Stimulated activated CD4-positive, alpha-beta T cell treated with anti-CD3 and anti-CD28 coated beads, TNF-alpha, amount 100 ng/mL, for 24 hours (primary cell): ENCODE data around the gene SLC6A3.

Source experiments
- DNase-seq, 3 experiments: peaks; one replicate each; pipeline ENCODE4 v3.0.0-alpha.2; 2020; ENCODE audit warnings: low read depth in 3 of 3

Gene SLC6A3

DNA sequence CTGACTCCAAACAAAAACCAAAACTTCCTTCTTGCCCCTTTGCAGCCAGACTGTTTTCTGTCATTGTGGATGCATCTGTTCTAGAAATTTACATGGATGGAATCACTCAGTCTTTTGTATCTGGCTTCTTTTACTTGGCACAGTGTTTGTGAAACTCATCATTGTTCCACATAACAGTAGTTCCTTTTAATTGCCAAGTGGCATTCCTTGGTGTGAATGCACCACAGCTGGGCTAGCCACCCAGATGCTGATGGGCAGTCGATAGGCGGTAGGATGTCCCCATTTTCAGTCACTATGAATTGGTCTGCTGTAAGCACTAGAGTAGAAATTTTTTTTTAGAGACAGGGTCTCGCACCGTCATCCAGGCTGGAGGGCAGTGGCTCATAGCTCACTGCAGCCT is 94.1 kb downstream of the SLC6A3 start:
- DNase-seq: no peak

GRCh38 chr5:1349246-1349645 is 96.0 kb downstream of the SLC6A3 start:
- no peak for DNase-seq

- no peak for DNase-seq
Measured at GRCh38 chr5:1348986-1349245, 96.3 kb downstream of the SLC6A3 start.

DNA sequence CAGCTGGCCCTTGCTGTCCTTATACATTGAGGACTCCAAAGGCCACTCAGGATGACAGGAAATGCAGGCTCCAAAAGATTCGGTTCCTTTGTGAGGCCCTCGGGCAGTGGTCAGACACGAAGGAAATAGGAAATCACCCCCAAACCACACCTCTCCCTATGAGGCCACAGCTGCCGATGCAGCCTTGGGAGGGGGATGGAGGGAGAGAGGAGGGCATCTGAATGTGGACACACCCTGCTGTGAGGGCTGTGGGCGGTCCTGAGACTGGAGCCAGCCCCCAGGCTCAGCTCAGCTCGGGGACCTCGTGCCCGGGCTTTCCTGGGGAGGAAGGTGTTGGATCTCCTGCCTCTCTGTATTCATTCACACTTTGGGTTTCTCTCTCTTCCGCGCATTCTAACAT is 97.7 kb downstream of the SLC6A3 start:
- DNase-seq: no peak

DNA sequence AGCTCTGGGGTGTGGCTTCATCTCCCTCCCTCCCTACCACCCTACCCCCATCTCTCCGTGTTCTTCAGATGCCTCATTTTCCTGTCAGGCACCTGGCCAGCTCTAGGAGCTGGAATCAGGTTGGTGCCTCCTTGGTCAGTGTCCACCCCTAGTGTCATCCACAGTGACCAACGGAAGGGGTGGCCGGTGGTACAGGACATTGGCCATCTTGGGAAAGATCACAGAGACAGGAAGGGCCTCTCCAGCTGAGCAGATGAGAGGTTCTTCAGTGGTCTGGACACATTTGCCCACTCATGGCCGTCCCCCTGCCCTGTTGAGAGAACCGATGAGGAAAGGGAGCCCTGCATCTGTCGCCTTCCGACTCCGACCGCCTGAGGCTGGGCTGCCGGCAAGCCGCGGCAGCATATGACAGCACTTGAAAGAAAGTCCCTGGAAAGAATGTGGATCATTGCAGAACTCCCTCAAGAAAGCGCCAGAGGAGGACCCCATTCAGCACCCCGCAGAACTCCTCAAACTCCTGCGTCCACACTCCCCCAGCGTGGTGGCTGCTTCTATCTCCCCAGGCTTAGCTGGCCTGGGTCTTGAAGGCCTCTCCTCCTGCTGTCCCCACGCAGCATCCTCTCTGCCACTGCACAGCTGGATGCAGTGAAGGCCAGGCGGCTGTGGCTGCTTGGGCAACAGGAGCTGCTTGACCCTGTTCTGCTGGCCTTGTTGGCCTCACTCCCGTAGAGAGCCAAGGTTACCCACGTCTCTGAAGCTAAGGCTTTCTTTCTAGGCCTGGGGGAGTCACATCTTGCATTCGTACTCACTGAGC is 98.4 kb downstream of the SLC6A3 start:
- no peak for DNase-seq

DNA sequence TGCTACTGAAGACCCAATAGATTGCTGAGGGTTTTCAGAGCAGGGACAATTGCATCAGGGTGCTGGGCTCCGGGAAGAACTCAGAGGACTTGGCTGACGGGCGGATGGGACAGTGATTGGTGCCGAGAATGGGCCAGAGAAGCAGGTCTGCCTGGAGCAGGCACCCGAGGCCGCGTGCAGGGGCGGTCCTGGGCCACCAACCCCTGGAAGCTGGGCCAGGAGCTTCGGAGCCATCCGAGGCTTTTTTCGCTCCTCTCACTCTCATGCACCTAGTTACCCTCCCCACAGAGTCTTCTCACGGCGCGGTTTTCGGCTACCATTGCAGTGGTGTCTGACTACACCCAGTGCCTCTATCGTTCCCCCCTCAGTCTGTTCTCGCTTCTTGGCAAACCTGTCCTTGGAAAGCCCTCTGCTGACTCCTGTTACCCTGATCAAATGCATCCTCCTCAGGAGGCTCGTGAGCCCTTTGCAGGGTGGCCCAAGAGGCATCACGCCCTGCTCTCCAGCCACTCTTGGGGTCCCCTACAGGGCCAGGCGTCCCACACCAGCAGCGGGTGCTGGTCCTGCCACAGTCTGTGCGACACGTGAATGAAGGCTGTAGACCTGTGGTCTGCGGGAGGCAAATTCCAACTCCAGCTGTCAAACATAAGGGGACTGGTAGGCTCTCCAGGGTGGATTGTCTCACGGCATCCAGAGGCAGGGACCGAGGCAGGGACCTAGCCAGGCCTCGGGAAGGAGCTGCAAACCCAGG is 99.2 kb downstream of the SLC6A3 start:
- DNase-seq: no peak

DNA sequence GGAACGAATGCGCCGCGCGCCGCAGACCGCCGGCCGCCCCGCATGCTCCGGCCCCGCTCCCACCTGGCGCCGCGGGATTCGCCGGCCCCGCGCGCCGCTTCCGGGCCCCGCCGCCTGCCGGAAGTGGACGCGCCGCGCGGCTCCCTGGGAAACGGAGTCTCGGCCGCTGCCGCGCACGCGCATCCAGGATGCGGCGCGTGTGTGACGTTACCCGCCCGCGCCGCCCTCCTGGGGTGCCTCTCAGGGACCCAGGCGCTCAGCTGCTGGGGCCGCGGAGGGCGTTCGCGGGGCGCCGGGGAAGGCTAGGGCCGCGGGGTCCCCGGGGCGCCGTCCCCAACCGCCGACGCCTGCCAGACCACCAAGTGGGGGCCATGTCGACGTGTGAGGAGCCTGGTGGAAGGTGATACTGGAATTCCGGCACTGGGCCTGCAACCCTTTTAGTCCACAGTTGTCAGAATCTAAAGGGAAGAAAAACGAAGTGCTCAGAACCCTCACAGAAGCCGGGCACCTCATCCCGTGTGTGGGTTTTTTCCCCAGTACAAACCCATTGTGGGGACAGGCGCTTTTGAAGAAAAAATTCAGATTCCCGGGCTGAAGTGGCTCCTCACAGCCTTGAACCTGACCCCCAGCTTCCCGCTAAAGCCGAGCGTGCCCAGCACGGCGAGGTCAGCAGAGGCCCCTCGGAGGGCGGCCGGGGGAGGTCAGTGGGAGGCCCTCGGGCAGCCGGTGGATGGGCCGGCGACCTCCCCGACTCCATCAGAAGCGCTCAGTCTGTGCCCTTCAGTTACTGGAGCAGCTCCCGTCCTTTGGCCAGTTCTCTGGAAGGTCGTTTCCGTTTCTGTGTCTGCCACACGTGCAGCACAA is 100.0 kb downstream of the SLC6A3 start, which contains the start of gene CLPTM1L:
TSS of gene CLPTM1L (minus strand) at position 125 of the 864 bp plus-strand sequence. CDS start 258 bp downstream, outside the sequence.
- DNase-seq: peak; percentile 72 to 83 (median 76)

DNA sequence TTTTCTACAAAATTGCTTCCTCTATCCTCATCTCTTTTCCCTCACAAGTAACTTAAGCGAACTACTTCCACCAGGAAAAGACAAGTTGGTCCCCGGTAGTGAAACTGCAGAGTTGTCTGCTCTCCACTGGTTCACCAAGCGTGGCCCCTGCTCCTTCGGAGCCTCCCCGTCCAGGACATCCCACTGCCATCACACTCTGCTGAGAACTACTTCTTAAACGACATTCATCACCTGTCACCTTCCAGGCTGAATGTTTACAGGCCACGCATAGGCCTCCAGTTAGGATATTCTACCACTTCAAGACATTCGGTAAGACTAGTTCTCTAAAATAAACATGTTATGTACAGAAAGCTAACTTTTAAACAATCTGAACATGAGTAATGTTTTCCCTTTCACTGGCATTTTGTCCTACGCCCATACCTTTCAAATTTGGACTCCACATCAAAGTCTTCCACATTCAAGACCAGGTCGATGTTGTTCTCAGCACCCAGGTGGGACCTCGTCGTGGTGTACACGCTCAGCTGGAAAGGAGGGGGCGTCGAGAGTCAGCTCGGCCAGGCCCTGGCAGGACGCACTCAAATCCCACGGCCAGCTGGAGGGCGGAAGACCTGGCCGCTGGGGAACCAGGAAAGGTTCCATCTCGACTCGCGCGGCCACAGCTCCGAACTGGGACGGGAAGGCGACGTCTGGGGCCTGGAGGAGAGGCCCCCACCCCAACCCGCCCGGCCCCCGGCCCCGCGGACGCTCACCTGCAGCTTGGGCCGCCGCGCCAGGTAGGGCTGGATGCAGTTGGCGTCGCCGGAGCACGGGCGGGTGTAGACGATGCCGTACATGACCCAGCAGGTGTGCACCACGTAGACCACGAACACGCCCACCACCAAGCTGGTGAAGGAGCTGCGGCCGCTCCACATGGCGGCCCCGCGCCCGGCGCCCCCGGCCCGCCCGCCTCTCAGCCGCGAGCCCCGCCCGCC is 101.0 kb downstream of the SLC6A3 start:
- DNase-seq: no peak

- no peak for DNase-seq
Measured at GRCh38 chr5:1343315-1343751, 101.9 kb downstream of the SLC6A3 start.
